NCI-H446 (cell line): ENCODE measurements around the gene NOL8.
A peak's percentile ranks its signal among the peaks of the same experiment; 100 is the strongest.

ENCODE experiments used
- DNase-seq, 2 experiments: peaks; one replicate each; lab custom pipeline; 2025; lab: John Stamatoyannopoulos, UW

The NOL8 gene

DNA sequence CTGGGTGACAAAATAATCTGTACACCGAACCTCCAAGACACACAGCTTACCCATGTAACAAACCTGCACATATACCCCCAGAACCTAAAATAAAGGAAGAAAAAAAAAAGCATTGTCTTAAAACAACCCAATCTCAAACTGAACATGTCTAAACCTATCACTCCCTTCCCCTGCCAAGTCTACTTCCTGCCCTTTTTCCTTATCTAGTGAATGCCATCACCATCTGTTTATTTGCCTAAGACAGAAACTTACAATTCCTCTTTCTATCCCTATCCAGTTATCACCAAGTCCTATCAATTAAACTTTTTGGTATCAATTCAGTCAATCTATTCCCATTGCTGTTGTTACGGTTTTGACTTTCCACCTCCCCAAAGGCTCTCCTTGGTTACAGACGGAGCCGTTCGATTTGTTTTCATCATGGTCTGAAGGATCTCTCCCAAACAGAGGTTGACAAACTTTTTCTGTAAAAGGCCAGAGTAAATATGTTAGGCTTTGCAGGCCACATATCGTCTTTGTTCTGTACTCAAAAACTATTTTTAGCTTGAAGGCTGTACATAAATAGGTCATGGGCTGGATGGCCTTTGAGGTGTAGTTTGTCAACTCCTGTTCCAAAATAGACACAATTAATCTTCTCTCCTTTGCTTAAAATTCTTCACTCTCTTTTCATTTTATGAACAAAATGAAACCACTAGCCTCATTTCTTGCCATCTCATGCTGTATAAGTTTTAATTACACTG is 12.1 kb downstream of the NOL8 start:
- no peak for DNase-seq

DNA sequence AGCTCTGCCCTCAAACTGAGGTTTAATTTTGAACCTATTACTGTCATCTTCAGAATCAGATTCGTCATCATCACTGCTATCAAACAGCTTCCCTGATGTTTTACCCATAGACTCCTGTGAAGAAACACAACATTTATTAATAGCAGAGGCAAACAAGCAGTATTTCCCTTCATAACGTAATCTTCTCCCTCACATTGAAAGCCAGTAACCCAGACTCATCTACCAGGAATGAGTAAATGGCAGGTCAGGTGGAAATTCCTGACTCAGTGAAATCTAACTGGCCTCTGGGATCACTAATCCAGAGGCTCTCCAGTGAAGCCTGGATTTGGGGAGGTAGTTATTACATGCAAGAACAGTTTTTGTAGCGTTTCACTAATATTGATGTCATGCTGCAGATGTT is 14.6 kb downstream of the NOL8 start:
- no peak for DNase-seq

DNA sequence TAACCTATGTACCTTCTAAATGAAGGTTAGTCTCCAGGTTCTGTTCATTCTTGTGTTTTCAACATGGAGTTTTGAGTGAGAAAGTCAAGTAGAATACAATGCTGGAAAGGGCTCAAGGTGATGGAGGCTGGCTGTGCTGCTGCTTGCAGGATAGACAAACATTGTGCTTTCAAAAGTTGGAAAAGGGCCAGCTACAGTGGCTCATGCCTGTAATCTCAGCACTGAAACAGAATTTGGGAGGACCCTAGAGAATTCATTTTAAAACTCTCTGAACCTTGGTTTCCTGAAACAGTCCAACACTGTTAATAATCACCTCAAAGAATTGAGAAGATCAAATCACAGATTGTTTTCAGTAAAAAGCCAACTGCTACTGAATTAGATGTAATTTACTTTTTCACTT is 16.3 kb downstream of the NOL8 start:
- no peak for DNase-seq

DNA sequence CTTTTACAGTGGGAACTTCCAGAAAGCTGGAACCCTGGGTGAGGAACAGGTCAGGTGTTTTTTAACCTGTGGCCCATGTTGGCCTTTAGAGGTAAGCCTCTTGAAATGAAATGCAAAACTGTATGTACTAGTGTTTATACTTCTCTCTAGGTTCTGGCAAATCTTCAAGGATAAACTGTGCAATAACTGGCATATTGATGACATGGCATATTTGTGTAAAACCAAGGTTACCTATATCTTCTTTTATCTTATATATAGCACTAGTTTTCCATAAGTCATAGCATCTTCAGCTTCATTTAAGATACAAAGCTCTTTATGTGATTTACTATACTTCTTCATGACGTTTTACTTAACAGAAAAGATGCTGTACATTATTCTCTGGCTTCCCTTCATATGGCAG is 24.2 kb downstream of the NOL8 start:
- no peak for DNase-seq

DNA sequence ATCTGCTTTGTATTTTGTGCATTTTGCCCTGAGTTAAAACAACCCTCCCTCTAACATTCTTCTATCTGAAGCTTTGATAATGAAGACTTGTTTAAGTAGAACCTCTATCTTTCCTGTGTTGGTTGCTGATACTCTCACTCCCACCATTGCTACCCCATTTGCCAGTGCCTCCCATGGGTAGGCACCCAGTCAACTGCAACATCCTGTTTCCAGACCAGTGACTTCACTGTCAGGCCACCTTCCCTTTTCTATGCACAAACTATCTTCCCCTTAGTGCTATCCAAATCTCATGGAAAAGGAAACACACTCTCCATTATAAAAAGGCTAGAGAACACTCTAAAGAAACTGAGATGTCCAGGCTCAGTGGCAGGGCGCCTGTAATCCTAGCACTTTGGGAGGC is 26.0 kb downstream of the NOL8 start:
- no peak for DNase-seq

GRCh38 chr9:92298036-92298435 is 27.1 kb downstream of the NOL8 start:
- DNase-seq = no peak

DNA sequence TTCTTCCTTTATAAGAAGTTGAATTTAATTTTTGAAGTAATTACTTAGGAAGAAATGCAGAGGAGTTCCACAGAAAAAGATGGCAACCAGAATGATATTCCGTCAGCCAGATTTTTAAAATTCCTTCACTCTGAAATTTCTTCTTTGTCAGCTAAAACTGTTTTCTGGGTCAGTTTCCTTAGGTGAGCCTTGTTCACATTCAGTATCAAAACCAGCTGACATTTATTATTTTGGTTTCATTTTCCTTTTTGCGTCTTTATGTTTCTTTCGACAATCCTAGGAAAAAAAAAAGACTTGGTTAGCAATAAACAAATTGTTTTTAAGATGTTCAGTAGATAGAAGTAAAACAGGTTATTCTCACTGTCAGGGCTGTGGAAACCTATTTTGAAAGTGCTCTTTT is 27.5 kb downstream of the NOL8 start:
- no peak for DNase-seq

DNA sequence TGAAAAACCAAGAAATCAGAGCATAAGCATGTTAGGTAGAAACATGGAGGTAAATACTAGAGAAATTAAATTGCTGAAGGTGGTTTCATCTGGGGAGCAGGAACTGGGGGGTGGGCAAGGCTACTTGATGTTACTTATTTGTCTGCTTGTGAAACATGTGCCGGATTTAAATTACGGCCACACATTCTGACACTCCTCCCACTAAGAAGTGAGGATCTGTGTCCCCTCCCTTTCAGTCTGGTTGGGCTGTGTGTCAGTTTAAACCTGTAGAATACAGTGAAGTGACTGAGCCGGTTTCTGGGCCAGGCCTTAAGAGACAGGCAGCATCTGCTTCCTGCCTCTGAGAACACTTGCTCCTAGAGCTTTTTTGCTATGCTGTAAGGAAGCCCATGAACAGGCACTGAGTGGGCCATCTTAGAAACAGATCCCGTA is 29.3 kb downstream of the NOL8 start:
- DNase-seq = no peak

DNA sequence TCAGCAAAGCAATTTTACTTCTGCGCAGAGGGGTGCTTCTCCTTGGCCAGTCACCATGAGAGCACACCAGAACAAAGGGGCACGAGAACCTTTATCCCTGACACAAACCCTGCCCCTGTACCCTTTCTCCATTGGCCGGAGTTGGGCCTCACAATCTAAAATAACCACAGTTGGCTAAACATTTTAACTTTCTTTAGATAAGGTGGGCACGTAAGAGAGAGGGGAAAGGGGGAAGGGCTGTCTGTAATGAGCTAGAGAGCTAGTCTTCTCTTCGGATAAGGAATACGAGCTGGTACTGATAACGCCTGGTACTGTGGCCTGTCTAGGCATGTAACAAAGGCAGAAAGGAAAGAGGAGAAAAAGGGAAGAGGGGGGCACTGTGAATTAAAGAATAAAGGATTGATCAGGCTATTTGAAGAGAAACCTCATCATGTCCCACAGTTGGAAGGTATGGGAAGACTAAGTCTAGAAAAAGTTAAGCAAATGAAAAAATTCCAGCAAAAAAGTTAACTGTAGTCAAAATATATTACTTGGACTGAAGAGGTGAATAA is 29.8 kb downstream of the NOL8 start:
- DNase-seq = no peak

GRCh38 chr9:92294297-92294676 is 30.9 kb downstream of the NOL8 start:
- DNase-seq = no peak

DNA sequence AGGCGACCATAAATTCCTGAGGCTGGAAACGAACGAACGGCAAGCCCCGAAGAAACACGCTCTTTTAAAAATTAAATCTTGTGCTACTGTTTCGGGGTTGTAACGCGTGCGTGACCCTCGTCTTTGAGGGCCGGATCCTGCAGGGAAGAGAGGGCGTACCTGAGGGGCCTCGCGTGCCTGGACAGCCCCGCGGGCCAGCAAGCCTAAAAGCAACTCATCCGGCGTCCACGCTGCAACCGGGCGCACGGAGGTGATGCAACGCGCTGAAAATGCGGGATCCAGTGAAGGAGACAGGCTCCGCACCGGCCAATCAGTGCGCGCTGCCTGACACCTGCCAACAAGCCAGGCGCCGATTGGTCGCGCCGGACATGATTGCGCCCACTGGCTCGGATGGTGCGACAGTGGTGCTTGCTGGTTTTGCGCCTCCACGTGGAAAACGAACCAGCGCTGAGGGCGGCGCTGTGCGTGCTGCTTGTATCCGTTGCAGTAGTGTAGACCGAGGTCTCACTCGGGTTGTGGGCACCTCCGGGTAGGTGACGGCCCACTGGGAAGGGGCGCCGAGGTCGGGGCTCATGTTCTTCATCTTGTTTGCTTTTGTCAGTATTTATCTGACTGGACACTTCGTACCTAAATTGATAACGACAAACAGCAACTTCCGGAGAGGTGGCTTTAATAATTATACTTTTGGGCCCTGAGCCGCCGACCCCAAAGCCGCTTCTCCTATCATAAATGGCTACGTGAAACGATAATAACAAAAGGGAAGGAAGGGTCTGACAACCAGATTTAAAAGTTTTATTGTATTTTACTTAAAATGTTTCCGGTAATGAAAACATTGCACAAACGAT is 31.5 kb downstream of the NOL8 start, which contains the start of gene IARS1:
TSS of gene IARS1 (minus strand) at position 246 of the 845 bp plus-strand sequence. CDS start 4,278 bp downstream, outside the sequence.
- peak; percentile 83 to 96 for DNase-seq

- no peak for DNase-seq
These were observed 32.1 kb downstream of the NOL8 start for GRCh38 chr9:92293075-92293354.

DNA sequence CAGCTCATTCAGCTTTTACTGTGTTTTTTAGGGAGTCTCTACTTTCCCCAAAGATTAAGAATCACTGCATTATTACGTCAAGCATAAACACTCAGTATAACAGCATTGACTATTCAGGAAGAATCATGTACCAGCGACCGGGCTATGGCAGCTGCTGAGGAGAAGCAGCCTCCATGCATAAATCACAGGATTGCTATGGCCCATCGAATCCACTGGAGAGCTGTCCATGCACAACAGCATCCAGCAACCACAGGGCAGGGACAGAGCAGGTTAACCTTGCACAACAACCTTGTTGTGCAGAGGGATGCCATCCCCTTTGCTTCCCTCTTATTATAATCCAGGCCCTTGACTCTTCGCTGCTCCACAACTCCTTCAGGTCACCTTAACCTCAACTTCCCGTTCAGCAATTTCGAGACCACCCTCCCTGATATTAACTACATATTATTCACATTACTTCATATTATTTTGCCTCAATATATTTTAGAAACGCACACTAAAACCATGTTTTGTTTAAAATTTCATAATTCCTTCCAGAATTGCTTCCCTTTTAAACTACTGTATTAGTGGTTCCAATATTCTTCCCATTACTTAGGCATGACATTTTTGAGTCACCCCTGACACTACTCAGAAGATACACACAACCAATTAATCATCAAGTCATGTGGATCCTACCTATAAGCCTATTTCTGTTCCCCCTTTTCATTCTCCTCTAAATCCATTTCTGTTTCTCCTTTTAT is 32.6 kb downstream of the NOL8 start:
- no peak for DNase-seq

DNA sequence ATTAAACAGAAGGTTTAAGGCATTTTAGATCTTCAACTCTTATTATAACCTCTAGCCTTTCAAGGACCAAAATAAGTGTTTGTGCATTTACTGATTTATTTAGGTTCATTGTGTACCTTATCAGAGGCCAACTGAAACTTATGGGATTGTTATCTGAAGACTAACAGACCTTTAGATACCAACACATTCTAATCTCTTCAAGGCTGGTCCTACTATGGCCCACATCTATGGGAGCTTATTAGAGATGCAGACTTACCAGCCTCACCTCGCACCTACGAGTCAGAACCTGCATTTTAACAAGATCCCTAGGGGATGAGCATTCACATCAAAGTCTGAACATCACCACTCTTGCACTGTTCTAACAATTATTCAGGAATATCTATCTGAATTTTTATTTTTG is 33.6 kb downstream of the NOL8 start:
- no peak for DNase-seq

DNA sequence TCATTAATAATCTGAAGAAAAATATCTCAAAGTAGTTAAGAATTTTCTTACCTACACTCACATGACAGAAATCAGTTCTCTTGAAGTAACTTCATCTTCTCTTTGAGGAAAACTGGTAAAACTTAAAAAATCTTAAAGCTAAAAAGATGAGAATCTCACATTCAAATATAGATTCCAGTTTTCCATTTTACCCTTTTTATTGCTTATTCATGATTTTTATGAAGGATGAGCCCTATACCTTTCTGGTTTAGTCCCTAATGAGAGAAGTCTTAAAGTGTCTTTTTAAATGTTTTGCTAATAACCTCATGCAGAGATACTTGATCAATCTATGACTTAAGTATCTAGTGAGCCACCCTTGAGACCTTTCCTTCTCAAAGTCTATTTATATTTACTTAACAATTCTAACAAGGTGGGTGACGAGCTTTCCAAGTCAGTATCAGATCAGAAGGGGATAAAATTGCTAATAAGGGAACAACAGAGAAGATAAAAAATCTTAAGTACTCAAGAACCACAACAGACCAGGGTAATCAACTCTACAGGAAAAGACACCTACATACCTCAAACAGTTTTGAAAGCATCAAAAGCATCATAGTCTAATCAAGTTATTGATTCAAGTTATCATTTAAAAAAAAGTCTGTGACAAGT is 34.2 kb downstream of the NOL8 start:
- no peak for DNase-seq

- no peak for DNase-seq
These were observed 35.3 kb downstream of the NOL8 start for GRCh38 chr9:92289708-92290390.

- DNase-seq = no peak
These were observed 45.8 kb downstream of the NOL8 start for GRCh38 chr9:92279302-92279701.

- DNase-seq = no peak
These were observed 47.0 kb downstream of the NOL8 start for GRCh38 chr9:92278110-92278509.

DNA sequence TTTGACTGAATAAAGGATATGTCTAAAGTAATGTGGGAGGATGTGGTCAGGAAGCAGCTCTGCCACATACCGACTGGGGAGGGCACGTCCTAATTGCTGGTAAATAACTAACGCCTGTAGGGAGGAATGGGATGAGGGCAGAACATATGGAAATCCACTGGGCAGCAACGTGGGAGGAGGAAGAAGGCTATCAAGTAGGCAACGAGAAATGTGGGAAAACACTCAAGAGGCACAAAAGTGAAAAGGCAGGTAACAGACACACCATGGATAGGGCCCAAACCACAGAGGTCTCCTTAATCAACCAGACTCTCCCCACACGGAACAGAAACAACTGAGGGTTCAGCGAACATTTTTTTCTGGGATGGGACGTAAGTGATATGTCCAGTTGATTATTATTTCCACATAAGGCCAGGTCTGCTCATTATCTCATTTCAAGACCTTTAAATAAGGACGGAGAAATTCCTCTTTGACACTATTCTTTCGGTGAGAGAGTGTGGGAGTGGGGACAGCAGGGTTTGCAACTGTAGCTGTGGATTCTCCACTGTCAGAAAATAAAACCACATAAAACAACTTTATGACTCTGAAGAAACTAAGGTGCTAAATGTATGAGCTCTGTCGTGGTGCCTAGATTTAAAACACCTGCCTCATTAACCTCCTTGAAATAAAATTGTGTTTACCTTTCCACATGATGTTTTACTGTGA is 48.7 kb downstream of the NOL8 start:
- DNase-seq = no peak

DNA sequence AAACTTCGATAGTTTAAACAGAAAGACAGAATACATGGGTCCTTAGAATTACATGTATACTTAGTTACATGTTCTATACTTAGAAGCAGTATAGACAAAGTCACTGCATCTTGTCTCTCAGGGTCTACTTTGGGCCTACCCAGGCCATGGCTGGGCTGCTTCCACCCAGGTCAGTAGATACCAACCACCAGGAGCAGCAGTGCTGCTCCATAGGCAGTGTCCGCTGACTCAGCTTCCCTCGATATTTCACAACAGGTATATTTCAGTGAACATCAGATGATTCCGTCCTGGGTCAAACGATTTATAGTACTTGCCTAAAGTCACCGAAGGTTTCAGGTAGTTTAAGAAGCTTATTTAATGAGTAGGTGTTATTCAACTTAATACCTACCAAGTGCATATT is 49.6 kb downstream of the NOL8 start:
- DNase-seq = no peak

DNA sequence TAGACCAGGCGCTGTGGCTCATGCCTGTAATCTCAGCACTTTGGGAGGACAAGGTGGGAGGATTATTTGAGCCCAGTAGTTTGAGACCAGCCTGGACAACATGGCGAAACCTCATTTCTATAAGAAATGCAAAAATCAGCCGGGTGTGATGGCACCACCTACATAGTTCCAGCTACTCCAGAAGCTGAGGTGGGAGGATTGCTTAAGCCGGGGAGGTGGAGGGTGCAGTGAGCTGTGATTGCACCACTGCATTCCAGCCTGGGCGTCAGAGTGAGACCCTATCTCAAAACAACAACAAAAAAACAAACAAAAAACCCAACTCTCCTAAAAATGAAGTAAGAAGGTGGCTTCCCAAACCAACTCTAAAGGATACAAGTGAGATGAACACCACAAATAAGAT is 54.6 kb downstream of the NOL8 start:
- DNase-seq = no peak
